GM12801 (cell line): ENCODE results near the gene TUBGCP3.

ENCODE experiments used
- CTCF ChIP-seq: IDR thresholded peaks from one replicate; pipeline ENCODE4 v1.5.1; 2011; ENCODE audit warnings: control low read depth; ENCODE audit not compliant: insufficient read length; ENCODE audit errors: extremely low read depth

The TUBGCP3 gene

GRCh38 chr13:112454648-112455334 lies 133.2 kb downstream of the TUBGCP3 start:
- TF ChIP-seq CTCF = no peak

DNA sequence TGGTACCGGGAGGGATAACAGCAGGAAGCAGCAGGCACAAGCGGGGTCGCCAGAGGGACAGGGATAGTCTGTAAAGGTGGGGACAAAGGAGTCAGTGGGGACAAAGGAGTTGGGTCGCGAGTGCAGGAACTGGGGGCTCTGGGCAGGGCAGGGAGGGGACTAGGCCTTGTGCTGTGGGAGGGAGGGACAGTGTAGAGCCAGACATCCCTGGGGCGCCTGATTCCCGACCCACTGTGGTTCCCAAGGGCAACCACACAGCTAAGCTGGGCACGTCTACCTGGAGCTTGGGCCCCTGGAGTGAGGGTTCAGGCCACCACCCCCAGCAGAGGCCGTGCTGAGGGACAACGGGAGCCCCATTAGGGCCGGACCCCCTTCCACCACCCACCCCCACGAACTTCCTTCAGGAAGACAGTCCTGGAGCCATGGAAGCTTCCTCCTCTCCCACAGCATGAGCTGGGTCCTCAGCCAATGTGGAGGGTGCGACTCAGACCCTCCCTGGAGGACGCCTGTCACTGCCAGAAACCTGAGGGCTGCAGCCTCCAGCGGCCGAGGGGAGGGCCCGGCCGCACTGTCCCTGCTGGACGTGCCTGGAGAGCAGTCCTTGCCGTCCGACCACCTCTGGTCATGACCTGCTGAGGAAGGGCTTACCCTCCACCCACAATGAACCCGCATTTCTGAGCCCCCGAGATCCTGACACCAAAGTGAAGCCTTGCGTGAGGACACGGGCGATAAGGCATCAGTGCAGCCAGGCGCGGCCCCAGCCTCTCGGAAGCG lies 133.9 kb downstream of the TUBGCP3 start:
- no peak for TF ChIP-seq CTCF

GRCh38 chr13:112453207-112453829 lies 134.6 kb downstream of the TUBGCP3 start:
- TF ChIP-seq CTCF = no peak

DNA sequence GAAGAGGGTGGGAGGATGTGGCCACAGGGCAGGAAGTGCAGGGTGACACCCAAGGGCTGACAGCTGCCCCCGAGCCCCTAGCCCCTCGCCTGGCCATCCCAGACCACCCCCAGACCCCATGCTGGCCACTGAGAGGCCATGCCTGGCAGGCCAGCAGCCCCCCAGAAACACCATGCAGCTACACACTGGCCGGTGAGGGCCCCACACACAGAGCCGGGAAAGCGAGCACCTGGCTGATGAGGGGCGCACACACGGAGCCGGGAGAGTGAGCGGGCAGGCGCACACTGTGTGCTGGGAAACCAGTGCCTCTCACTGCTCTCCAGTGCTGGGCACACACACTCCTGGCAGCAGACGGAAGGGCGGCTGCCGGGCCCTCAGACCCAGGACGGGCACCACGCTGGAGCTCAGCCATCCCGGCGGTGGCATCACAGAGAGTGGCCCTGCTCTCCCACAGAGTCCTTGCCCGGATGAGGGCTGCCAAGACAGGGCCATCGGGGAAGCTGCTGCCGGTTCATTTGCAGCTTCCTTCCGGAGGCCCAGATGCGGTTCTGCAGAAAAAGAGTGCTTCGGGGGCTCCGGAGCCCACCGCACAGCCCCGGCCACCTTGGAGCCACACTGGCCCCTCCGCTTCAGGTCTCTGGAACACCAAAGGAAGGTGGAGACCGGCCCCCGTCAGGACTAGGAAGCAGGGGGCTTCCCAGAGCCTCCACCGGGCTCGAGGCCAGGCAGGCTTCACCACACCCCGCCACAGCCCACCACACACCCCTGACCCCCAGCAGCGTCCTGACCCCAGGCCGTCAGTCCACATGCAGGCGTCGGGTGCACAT lies 135.4 kb downstream of the TUBGCP3 start:
- TF ChIP-seq CTCF = no peak

- TF ChIP-seq CTCF = no peak
These were observed 136.2 kb downstream of the TUBGCP3 start for GRCh38 chr13:112451512-112452379.

- no peak for TF ChIP-seq CTCF
These were observed 137.1 kb downstream of the TUBGCP3 start for GRCh38 chr13:112450904-112451240.
